K562 (cell line): ENCODE data around the gene LIX1L. TPM values are rescaled to one million over a fixed set of nuclear protein-coding genes. Genes with fewer than 3 reads are reported as not detected.

Experiments
- CBX3 ChIP-seq, 2 experiments: IDR thresholded peaks; 1 replicate in 1 of 2; 2 replicates in 1 of 2; pipeline ENCODE4 v1.6.1; 2012; ENCODE audit warnings: inconsistent platforms in 2 of 2, low read length in 2 of 2, borderline replicate concordance in 1 of 2, control low read depth in 1 of 2
- CXXC5 ChIP-seq: fragments of 250-450 bp; sonication (Bioruptor Pico); IDR thresholded peaks from 2 replicates; pipeline ENCODE4 v1.8.0; 2022; ENCODE audit warnings: inconsistent platforms, mild to moderate bottlenecking, moderate library complexity
- FOXA3 ChIP-seq, 2 experiments: fragments of 450-650 bp in 1 of 2; sonication (generic) in 1 of 2; formaldehyde crosslinking; IDR thresholded peaks in 1 of 2; conservative IDR thresholded peaks in 1 of 2; 2 replicates each; pipeline versions ENCODE4 v1.4.0 to v1.8.0; 2020 to 2022; ENCODE audit warnings: mild to moderate bottlenecking in 2 of 2, missing genetic modification reagents in 1 of 2
- FOXJ3 ChIP-seq: sonication (generic); formaldehyde crosslinking; IDR thresholded peaks from 2 replicates; pipeline ENCODE4 v1.4.0; 2020; ENCODE audit warnings: mild to moderate bottlenecking, missing genetic modification reagents
- ILF3 ChIP-seq: fragments of 450-650 bp; IDR thresholded peaks from 2 replicates; pipeline ENCODE4 v1.6.1; 2018; ENCODE audit warnings: antibody characterized with exemption, mild to moderate bottlenecking, moderate library complexity, borderline replicate concordance
- KAT8 ChIP-seq: fragments of 450-650 bp; IDR thresholded peaks from 2 replicates; pipeline ENCODE4 v1.6.1; 2016; ENCODE audit warnings: low read depth, mild to moderate bottlenecking
- MAFK ChIP-seq: IDR thresholded peaks from 2 replicates; pipeline ENCODE4 v1.6.1; 2011; ENCODE audit warnings: low read length, improper control_type of control experiment
- MYNN ChIP-seq, 2 experiments: sonication (generic); formaldehyde crosslinking in 1 of 2; IDR thresholded peaks; 2 replicates each; pipeline versions ENCODE4 v1.5.0 to v1.6.1; 2016 to 2020; ENCODE audit warnings: antibody characterized with exemption in 1 of 2, missing genetic modification reagents in 1 of 2
- NR3C1 ChIP-seq: sonication (generic); formaldehyde crosslinking; IDR thresholded peaks from 2 replicates; pipeline ENCODE4 v1.8.1; 2022; ENCODE audit warnings: missing genetic modification reagents
- POLR2AphosphoS5 ChIP-seq: IDR thresholded peaks from 2 replicates; pipeline ENCODE4 v1.6.1; 2011; ENCODE audit warnings: mild to moderate bottlenecking, low read depth, low read length, moderate library complexity; ENCODE audit not compliant: control insufficient read depth, insufficient read depth
- POLR2G ChIP-seq: fragments of 200-400 bp; formaldehyde crosslinking; IDR thresholded peaks from 2 replicates; pipeline ENCODE4 v1.6.1; 2017; ENCODE audit warnings: low read depth, mild to moderate bottlenecking, antibody characterized with exemption, low read length, moderate library complexity
- PTBP1 ChIP-seq: fragments of 200-400 bp; formaldehyde crosslinking; IDR thresholded peaks from 2 replicates; pipeline ENCODE4 v1.6.1; 2017; ENCODE audit warnings: low read depth, low read length
- RFX7 ChIP-seq: fragments of 250-450 bp; sonication (Bioruptor Pico); IDR thresholded peaks from 2 replicates; pipeline ENCODE4 v1.5.1; 2021; ENCODE audit warnings: mild to moderate bottlenecking
- TARDBP ChIP-seq: fragments of 450-650 bp; IDR thresholded peaks from 2 replicates; pipeline ENCODE4 v1.6.1; 2016
- ZNF140 ChIP-seq: fragments of 250-450 bp; sonication (Bioruptor Pico); IDR thresholded peaks from 2 replicates; pipeline ENCODE4 v1.8.0; 2021; ENCODE audit warnings: moderate library complexity, mild to moderate bottlenecking, inconsistent platforms
- ZNF253 ChIP-seq: fragments of 250-450 bp; sonication (Bioruptor Pico); conservative IDR thresholded peaks from 2 replicates; pipeline ENCODE4 v1.6.1; 2021; ENCODE audit warnings: mild to moderate bottlenecking
- ZNF584 ChIP-seq: fragments of 200-800 bp; sonication (Bioruptor generic); IDR thresholded peaks from 2 replicates; pipeline ENCODE4 v1.6.1; 2016; ENCODE audit warnings: low read depth, mild to moderate bottlenecking, missing genetic modification characterization, missing compliant biosample characterization
- polyA plus RNA-seq, 8 experiments: library from polyadenylated mRNA; depleted of rRNA in 4 of 8; stranded (reverse) in 5 of 8; unstranded in 3 of 8; fragments of >200 nt; fragmentation: Nextera tagmentation in 2 of 8; fragmentation: Illumina TruSeq in 1 of 8; extraction: Ambion mirVana in 2 of 8; extraction: Trizol in 1 of 8; gene quantifications; 2 replicates each; pipeline versions ENCODE4 v1.2.1 to v1.2.3, GENCODE V29; 2011 to 2014; ENCODE audit warnings: inconsistent platforms in 1 of 8, missing spikeins in 1 of 8
- total RNA-seq, 7 experiments: library from RNA; depleted of rRNA in 6 of 7; stranded (reverse); fragments of >200 nt in 6 of 7; fragmentation: Illumina TruSeq in 2 of 7; extraction: Trizol in 2 of 7; gene quantifications; 2 replicates each; pipeline versions ENCODE4 v1.2.1 to v1.2.3, GENCODE V29; 2011 to 2021; ENCODE audit warnings: low replicate concordance in 1 of 7
- TF ChIP-seq, protein P1 (sequence below): fragments of 450-650 bp; formaldehyde crosslinking; IDR thresholded peaks from 2 replicates; pipeline ENCODE4 v1.4.0; 2020; ENCODE audit warnings: mild to moderate bottlenecking
- TF ChIP-seq, protein P2 (sequence below): fragments of 150-350 bp; IDR thresholded peaks from 2 replicates; pipeline ENCODE4 v1.6.1; 2014; ENCODE audit warnings: low read depth, mild to moderate bottlenecking, low read length, borderline replicate concordance

The LIX1L gene
- total and polyA plus RNA-seq, 9 of the 15 experiments (the other 6 are each of a cell fraction or from before 2014, with no cell fraction given): 4.6 to 26.5 (median 12.5) TPM

DNA sequence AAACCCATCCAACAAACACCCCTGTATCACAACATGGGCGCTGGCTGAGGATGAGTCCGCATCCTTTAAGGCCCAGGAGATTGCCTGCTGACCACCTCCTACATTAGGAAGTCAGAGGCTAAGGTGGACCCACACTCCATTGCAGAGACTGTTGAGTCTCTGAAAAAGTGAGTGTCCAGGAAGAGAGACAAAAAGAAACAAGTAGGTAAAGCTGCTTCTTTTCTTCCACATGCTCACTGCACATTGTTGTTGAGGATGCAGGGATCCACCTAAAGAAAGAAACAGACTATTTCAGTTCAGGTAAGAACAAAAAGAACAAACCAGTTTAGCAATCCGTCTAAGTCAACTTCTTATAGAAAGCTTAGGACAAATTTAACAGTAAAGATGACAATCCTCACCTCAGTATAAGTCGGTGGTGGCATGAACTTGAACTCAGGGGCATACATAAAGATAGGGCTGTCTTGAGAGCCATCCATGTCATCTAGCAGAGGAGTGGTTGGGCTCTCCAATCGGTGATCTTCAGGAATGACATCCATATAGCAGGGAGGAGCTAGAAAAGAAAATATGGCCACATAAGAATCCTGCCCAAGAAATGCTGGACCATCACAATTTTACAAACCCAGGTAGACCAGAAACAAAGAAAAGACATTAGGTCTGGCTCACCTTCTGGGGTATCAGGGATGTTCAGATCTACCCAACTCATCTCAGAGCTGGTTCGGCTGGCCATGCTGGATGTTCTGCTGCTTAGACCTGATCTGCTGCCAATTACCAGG lies 36.0 kb upstream of the LIX1L start (continued):
- TF ChIP-seq MYNN (IDR thresholded peaks at IDR 0.05): no peak
- no peak for TF ChIP-seq MYNN (CRISPR knock-in tag; IDR thresholded peaks at IDR 0.05)
- no peak for TF ChIP-seq PTBP1
- peak; percentile 43 for TF ChIP-seq POLR2AphosphoS5
- peak; percentile 43; the same call in 1 of the 2 replicates for TF ChIP-seq ILF3
- no peak for TF ChIP-seq NR3C1 (CRISPR knock-in tag)
- TF ChIP-seq RFX7 (CRISPR knock-in tag): no peak
- 0 out of 2 replicates have a peak, but pooled peaks have one; percentile 50 for TF ChIP-seq TARDBP
- TF ChIP-seq, protein P1, sequence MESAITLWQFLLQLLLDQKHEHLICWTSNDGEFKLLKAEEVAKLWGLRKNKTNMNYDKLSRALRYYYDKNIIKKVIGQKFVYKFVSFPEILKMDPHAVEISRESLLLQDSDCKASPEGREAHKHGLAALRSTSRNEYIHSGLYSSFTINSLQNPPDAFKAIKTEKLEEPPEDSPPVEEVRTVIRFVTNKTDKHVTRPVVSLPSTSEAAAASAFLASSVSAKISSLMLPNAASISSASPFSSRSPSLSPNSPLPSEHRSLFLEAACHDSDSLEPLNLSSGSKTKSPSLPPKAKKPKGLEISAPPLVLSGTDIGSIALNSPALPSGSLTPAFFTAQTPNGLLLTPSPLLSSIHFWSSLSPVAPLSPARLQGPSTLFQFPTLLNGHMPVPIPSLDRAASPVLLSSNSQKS (CRISPR knock-in tag): no peak
- TF ChIP-seq CBX3 (IDR thresholded peaks at IDR 0.05; ENCODE audit: borderline replicate concordance in 1 of 2, low read length in 2 of 2): no peak
- TF ChIP-seq ZNF253: no peak
- TF ChIP-seq ZNF140 (CRISPR knock-in tag): no peak
- TF ChIP-seq CXXC5: no peak
- 0 out of 2 replicates have a peak, but pooled peaks have one; percentile 12 for TF ChIP-seq MAFK
- TF ChIP-seq POLR2G: 0 out of 2 replicates have a peak, but pooled peaks have one; percentile 9
- TF ChIP-seq, protein P2, sequence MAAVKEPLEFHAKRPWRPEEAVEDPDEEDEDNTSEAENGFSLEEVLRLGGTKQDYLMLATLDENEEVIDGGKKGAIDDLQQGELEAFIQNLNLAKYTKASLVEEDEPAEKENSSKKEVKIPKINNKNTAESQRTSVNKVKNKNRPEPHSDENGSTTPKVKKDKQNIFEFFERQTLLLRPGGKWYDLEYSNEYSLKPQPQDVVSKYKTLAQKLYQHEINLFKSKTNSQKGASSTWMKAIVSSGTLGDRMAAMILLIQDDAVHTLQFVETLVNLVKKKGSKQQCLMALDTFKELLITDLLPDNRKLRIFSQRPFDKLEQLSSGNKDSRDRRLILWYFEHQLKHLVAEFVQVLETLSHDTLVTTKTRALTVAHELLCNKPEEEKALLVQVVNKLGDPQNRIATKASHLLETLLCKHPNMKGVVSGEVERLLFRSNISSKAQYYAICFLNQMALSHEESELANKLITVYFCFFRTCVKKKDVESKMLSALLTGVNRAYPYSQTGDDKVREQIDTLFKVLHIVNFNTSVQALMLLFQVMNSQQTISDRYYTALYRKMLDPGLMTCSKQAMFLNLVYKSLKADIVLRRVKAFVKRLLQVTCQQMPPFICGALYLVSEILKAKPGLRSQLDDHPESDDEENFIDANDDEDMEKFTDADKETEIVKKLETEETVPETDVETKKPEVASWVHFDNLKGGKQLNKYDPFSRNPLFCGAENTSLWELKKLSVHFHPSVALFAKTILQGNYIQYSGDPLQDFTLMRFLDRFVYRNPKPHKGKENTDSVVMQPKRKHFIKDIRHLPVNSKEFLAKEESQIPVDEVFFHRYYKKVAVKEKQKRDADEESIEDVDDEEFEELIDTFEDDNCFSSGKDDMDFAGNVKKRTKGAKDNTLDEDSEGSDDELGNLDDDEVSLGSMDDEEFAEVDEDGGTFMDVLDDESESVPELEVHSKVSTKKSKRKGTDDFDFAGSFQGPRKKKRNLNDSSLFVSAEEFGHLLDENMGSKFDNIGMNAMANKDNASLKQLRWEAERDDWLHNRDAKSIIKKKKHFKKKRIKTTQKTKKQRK: no peak
- no peak for TF ChIP-seq FOXJ3 (CRISPR knock-in tag)
- TF ChIP-seq ZNF584 (CRISPR knock-in tag): no peak
- TF ChIP-seq KAT8: no peak
- TF ChIP-seq FOXA3 (CRISPR knock-in tag; conservative IDR thresholded peaks at IDR 0.05 in 1 of 2, IDR thresholded peaks at IDR 0.05 in 1 of 2): no peak
